ENCODE data around the gene OR11A1. TPM values are rescaled to one million over a fixed set of nuclear protein-coding genes. Genes with fewer than 3 reads are reported as not detected.

The OR11A1 gene
- total RNA-seq = not detected
- not detected for polyA plus RNA-seq
- long read RNA-seq, donor 1 = 0 reads
- long read RNA-seq, donor 2 = 0 reads
- long read RNA-seq, donor 3, partial matches to known transcripts = 0 of 1 reads
- long read RNA-seq, donor 3, other reads (novel, unspliced or antisense) = 0 of 1 reads
- long read RNA-seq, donor 4 = 0 reads
- long read RNA-seq, donor 5 = 0 reads
- long read RNA-seq, donor 6 = 0 reads
- long read RNA-seq, donor 7 = 0 reads
- long read RNA-seq, donor 8 = 0 reads
- long read RNA-seq, donor 9 = 0 reads
- long read RNA-seq, donor 10 = 0 reads

- no peaks in the 10 kb centered on the region for H3K36me3 ChIP-seq (replicated peaks in 1 of 2)
- intact Hi-C loops (cut with DNase I) = no loop called here
- H3K9me3 ChIP-seq (replicated peaks in 1 of 3) = no peaks in the 10 kb centered on the region
- no peak for DNase-seq
- no peaks in the 10 kb centered on the region for H3K4me1 ChIP-seq (replicated peaks in 1 of 2)
- H3K4me3 ChIP-seq = no peak within 1 kb of the TSS
- TF ChIP-seq CTCF (IDR thresholded peaks at IDR 0.05) (no peak), POLR2A (IDR thresholded peaks at IDR 0.05) (no peak)
- WGBS, 4 donors = 46 to 60% (median 54%) methylated on average over 2 of the region's 2 CpGs
- H3K27ac ChIP-seq = no peak within 1 kb of the TSS
- H3K27me3 ChIP-seq = no peaks in the 10 kb centered on the region
Observed at GRCh38 chr6:29456971-29457370, at the start of gene OR11A1, which contains the start of gene OR2H1. Gene OR11A1, minus strand, starts transcription at chr6:29457071. Its CDS starts 29,430 bp downstream, at chr6:29427641. Gene OR2H1, plus strand, starts transcription at chr6:29457155. Its CDS starts 4,615 bp downstream, at chr6:29461770.

GRCh38 chr6:29506446-29507067 is 49.7 kb upstream of the OR11A1 start:
- H3K4me3 ChIP-seq = no peak overlapping the region
- TF ChIP-seq CTCF (IDR thresholded peaks at IDR 0.05) (no peak), POLR2A (IDR thresholded peaks at IDR 0.05) (no peak)
- WGBS, 4 donors = 68 to 79% (median 78%) methylated on average over 10 to 11 of the region's 11 CpGs
- no peak overlapping the region for H3K27ac ChIP-seq
- intact Hi-C loops (cut with DNase I) = no loop called here
- H3K4me1 ChIP-seq (replicated peaks in 1 of 2) = no peaks in the 10 kb centered on the region
- H3K9me3 ChIP-seq (replicated peaks in 1 of 3) = no peaks in the 10 kb centered on the region
- H3K27me3 ChIP-seq = no peaks in the 10 kb centered on the region
- no peaks in the 10 kb centered on the region for H3K36me3 ChIP-seq (replicated peaks in 1 of 2)
- no peak for DNase-seq

- no peaks in the 10 kb centered on the region for H3K4me1 ChIP-seq (replicated peaks in 1 of 2)
- H3K36me3 ChIP-seq (replicated peaks in 1 of 2) = no peaks in the 10 kb centered on the region
- TF ChIP-seq POLR2A (IDR thresholded peaks at IDR 0.05) (no peak), CTCF (IDR thresholded peaks at IDR 0.05) (no peak)
- H3K27me3 ChIP-seq = no peaks in the 10 kb centered on the region
- intact Hi-C loops (cut with DNase I) = no loop called here
- no peak for DNase-seq
- no peaks in the 10 kb centered on the region for H3K9me3 ChIP-seq (replicated peaks in 1 of 3)
- H3K27ac ChIP-seq = no peak overlapping the region
- no peak overlapping the region for H3K4me3 ChIP-seq
- 82 to 87% methylated on average over 3 of the region's 3 CpGs; no CpG with 5 or more reads in 2 of the 4 donors for whole genome bisulfite sequencing, 4 donors
Observed at GRCh38 chr6:29505808-29506207, 48.9 kb upstream of the OR11A1 start.

GRCh38 chr6:29504961-29505360 is 48.1 kb upstream of the OR11A1 start:
- no peaks in the 10 kb centered on the region for H3K9me3 ChIP-seq (replicated peaks in 1 of 3)
- no peaks in the 10 kb centered on the region for H3K4me1 ChIP-seq (replicated peaks in 1 of 2)
- no peak overlapping the region for H3K4me3 ChIP-seq
- intact Hi-C loops (cut with DNase I) = no loop called here
- DNase-seq = no peak
- H3K36me3 ChIP-seq (replicated peaks in 1 of 2) = no peaks in the 10 kb centered on the region
- WGBS, 4 donors = 69 to 83% (median 74%) methylated on average over 2 of the region's 2 CpGs
- H3K27ac ChIP-seq = no peak overlapping the region
- no peaks in the 10 kb centered on the region for H3K27me3 ChIP-seq
- TF ChIP-seq POLR2A (IDR thresholded peaks at IDR 0.05) (no peak), CTCF (IDR thresholded peaks at IDR 0.05) (no peak)

All from adrenal gland (tissue), 19 donors.